ENCODE results near the gene TRPM1. TPM values are rescaled to one million over a fixed set of nuclear protein-coding genes. Genes with fewer than 3 reads are reported as not detected.
"Not testable (repeated sequence)": the region's sequence is repeated elsewhere in the genome, so short reads cannot be mapped to it uniquely, and the experiment has no call there.

Gene TRPM1
- total RNA-seq, 1 donor from 2014 or later: not detected

DNA sequence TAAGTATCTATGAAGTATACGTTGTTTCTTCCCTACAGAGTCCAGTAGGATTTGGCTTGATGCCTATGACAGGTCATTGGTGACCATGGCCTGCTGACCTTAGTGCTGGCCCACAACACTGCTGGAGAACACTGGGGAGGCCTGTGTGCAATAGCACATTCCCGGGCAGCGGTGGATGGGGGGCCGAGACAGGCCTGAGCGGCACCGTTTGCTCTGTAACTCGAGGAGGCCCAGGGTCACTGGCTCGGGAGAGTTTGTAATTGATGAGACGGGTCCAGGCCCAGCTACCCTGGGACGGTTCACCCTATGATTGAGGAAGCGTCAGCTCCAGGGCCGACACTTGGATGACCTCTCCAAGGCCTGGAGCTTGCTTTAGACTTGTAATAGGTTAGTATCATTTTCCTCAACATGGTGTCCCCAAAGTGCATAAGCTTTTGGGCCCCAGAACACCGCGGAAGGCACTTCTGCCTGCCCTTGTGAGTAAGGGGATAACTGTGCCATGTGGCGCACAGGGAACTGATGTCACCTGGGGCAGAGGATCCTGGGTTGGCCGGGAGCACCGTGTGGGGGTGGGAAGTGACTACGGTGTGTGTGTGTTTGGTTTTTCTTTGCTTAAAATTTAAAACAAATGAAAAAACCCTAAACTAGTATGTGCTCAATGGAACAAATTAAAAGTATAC is 12.0 kb downstream of the TRPM1 start:
- TF ChIP-seq, protein P1, sequence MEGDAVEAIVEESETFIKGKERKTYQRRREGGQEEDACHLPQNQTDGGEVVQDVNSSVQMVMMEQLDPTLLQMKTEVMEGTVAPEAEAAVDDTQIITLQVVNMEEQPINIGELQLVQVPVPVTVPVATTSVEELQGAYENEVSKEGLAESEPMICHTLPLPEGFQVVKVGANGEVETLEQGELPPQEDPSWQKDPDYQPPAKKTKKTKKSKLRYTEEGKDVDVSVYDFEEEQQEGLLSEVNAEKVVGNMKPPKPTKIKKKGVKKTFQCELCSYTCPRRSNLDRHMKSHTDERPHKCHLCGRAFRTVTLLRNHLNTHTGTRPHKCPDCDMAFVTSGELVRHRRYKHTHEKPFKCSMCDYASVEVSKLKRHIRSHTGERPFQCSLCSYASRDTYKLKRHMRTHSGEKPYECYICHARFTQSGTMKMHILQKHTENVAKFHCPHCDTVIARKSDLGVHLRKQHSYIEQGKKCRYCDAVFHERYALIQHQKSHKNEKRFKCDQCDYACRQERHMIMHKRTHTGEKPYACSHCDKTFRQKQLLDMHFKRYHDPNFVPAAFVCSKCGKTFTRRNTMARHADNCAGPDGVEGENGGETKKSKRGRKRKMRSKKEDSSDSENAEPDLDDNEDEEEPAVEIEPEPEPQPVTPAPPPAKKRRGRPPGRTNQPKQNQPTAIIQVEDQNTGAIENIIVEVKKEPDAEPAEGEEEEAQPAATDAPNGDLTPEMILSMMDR (IDR thresholded peaks at IDR 0.05): no peak
- POLR2A ChIA-PET: no interaction called here
- H3K27ac Mint-ChIP-seq: no peak overlapping the region

DNA sequence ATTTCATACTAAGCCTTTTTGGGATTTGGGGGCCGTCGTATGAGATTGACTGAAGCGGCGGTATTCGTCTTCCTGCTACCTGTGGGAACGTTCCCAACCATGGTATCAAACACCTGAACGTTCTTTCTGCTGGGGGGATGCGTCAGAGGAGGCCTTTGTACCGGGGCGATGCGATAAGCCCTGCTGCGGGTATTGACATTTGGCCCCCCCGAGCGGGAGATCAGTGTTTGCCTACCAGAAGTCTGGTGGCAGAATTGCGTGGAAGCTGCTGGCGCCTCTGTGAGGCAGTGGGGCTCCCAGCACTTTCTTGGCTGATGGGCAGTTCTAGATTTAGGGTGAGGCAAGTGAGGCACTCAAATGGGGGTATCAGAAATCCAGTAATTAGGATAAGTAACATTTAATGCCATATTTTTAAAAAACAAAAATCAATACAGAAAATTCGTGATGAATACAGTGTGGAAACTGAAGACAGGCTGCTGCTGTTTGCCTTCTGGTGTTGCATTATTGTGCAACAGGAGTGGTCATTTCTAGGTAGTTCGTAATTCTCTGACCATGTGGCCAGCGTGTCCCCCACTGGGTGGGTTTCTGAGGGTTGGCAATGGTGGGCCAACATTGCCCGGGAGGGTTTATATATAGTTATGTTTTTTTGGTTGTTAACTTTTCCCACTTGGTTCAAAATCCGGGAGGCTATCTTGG is 12.7 kb downstream of the TRPM1 start:
- no peak overlapping the region for H3K4me3 Mint-ChIP-seq
- no peaks in the 10 kb centered on the region for H3K27me3 Mint-ChIP-seq
- no peaks in the 10 kb centered on the region for H3K36me3 Mint-ChIP-seq (ENCODE audit: low read depth)
- TF ChIP-seq, protein P1 (IDR thresholded peaks at IDR 0.05): no peak
- ChIA-PET POLR2A (no interaction called here), CTCF (no interaction called here)
- intact Hi-C loops (cut with micrococcal nuclease): no loop called here
- no peak for ATAC-seq (ENCODE audit: low read depth)
- DNase-seq: no peak
- H3K4me1 Mint-ChIP-seq: peaks cover 5% of the 10 kb centered on the region
- H3K9me3 Mint-ChIP-seq: no peaks in the 10 kb centered on the region
- H3K27ac Mint-ChIP-seq: no peak overlapping the region

More for the DNA sequence above, 12.0 kb downstream of the TRPM1 start:
- Mint-ChIP-seq H3K4me3 (no peak overlapping the region), H3K4me1 (no peaks in the 10 kb centered on the region), H3K9me3 (no peaks in the 10 kb centered on the region), H3K36me3 (ENCODE audit: low read depth) (no peaks in the 10 kb centered on the region), H3K27me3 (no peaks in the 10 kb centered on the region)
- intact Hi-C loops (cut with micrococcal nuclease): no loop called here
- ATAC-seq (ENCODE audit: low read depth): no peak
- no peak for DNase-seq
- CTCF ChIA-PET: interaction anchor here (0.8 kb wide), 1 partner anchor 40 kb away, joined by 3 read pairs; no protein-coding TSS in a partner anchor

DNA sequence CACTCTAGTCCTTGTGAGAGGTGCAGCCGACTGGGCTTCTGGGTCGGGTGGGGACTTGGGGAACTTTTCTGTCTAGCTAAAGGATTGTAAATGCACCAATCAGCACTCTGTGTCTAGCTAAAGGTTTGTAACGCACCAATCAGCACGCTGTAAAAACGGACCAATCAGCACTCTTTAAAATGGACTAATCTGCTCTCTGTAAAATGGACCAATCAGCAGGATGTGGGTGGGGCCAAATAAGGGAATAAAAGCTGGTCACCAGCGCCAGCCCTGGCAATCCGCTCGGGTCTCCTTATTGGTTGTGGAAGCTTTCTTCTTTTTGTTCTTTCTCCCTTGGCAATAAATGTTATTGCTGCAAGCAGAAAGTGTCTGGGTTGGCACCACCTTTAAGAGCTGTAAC is 13.5 kb downstream of the TRPM1 start:
- POLR2A ChIA-PET; H3K4me3 Mint-ChIP-seq; H3K36me3 Mint-ChIP-seq (ENCODE audit: low read depth); ATAC-seq (ENCODE audit: low read depth); DNase-seq; H3K9me3 Mint-ChIP-seq; H3K27me3 Mint-ChIP-seq; H3K27ac Mint-ChIP-seq; intact Hi-C loops (cut with micrococcal nuclease): not testable (repeated sequence)
- H3K4me1 Mint-ChIP-seq: peaks cover 13% of the 10 kb centered on the region
- CTCF ChIA-PET: interaction anchor here (0.7 to 1.1 kb wide), 2 partner anchors 11 to 42 kb away, joined by 3 read pairs; no protein-coding TSS in a partner anchor

DNA sequence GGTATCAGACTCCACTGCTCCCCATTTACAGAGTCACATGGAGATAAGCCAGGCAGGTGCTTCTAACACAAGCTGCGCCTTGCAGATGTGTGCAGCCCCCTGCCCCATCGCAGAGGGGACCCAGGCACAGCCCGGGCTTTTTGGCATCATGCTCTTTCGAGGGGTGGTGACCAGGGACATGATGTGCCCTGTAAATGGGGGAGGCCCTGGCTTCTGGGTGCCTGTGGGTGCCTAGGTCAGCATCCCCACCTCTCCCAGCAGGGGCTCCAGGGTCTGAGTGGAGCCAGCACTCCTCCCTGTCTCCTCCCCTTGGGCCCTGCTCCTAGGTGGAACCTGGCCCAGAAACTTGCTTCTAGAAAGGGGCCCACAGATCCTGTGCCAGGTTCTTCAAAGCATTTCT is 15.2 kb downstream of the TRPM1 start:
- DNase-seq: no peak
- TF ChIP-seq, protein P1 (IDR thresholded peaks at IDR 0.05): no peak
- Mint-ChIP-seq H3K27ac (no peak overlapping the region), H3K4me3 (no peak overlapping the region), H3K4me1 (peaks cover 30% of the 10 kb centered on the region), H3K36me3 (ENCODE audit: low read depth) (no peaks in the 10 kb centered on the region), H3K27me3 (no peaks in the 10 kb centered on the region), H3K9me3 (no peaks in the 10 kb centered on the region)
- no peak for ATAC-seq (ENCODE audit: low read depth)
- POLR2A ChIA-PET: no interaction called here
- CTCF ChIA-PET: no interaction called here
- intact Hi-C loops (cut with micrococcal nuclease): no loop called here

DNA sequence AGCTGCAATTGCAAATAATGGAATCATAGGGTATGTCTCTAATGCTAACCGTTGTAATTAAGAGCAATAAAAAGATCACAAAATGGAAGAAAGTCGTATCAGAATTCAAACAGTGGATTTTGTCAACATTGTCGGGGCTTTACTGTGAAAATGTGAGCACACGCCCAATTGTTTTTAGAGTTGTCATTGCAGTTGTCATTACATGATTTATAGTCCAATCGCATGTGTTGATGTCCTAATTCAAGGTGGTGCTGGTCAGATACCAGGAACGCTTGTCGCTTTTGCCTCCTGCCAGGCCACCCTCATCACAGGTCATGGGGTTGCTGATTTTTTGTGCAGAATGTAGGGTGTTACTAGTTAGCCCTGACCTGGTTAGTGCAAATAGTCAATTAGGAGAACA is 16.2 kb downstream of the TRPM1 start:
- ATAC-seq (ENCODE audit: low read depth): no peak
- Mint-ChIP-seq H3K27me3 (no peaks in the 10 kb centered on the region), H3K4me1 (peaks cover 38% of the 10 kb centered on the region), H3K9me3 (no peaks in the 10 kb centered on the region), H3K36me3 (ENCODE audit: low read depth) (no peaks in the 10 kb centered on the region), H3K27ac (no peak overlapping the region), H3K4me3 (no peak overlapping the region)
- ChIA-PET POLR2A (interaction anchor here (0.5 kb wide), 1 partner anchor 55 kb away, joined by 3 read pairs; no protein-coding TSS in a partner anchor), CTCF (interaction anchor here (1.0 kb wide), 1 partner anchor 44 kb away, joined by 3 read pairs; no protein-coding TSS in a partner anchor)
- no peak for DNase-seq
- TF ChIP-seq, protein P1 (IDR thresholded peaks at IDR 0.05): no peak
- intact Hi-C loops (cut with micrococcal nuclease): no loop called here
